K562 (cell line): ENCODE measurements around the gene PFDN4. TPM values are rescaled to one million over a fixed set of nuclear protein-coding genes. Genes with fewer than 3 reads are reported as not detected.

Experiments used
- BHLHE40 ChIP-seq: IDR thresholded peaks from 2 replicates; pipeline ENCODE4 v1.6.1; 2011; ENCODE audit warnings: low read length, improper control_type of control experiment
- CREM ChIP-seq: IDR thresholded peaks from 2 replicates; pipeline ENCODE4 v1.6.1; 2014; ENCODE audit warnings: antibody characterized with exemption, low read depth
- DIDO1 ChIP-seq: fragments of 450-650 bp; IDR thresholded peaks from 2 replicates; pipeline ENCODE4 v1.6.1; 2016; ENCODE audit warnings: low read depth, missing biosample characterization, missing genetic modification characterization
- EWSR1 ChIP-seq: fragments of 450-650 bp; IDR thresholded peaks from 2 replicates; pipeline ENCODE4 v1.6.1; 2018; ENCODE audit warnings: borderline replicate concordance, mild to moderate bottlenecking, low read depth, moderate library complexity; ENCODE audit not compliant: partially characterized antibody
- KDM4B ChIP-seq, 2 experiments: fragments of 450-650 bp in 1 of 2; sonication (generic) in 1 of 2; IDR thresholded peaks; 2 replicates each; pipeline ENCODE4 v1.6.1; 2016 to 2017; ENCODE audit warnings: borderline replicate concordance in 2 of 2, antibody characterized with exemption in 1 of 2, low read depth in 1 of 2, mild to moderate bottlenecking in 1 of 2
- MTA2 ChIP-seq: fragments of 450-650 bp; IDR thresholded peaks from 2 replicates; pipeline ENCODE4 v1.6.1; 2016; ENCODE audit warnings: low read depth
- MYNN ChIP-seq, 2 experiments: sonication (generic); formaldehyde crosslinking in 1 of 2; IDR thresholded peaks; 2 replicates each; pipeline versions ENCODE4 v1.5.0 to v1.6.1; 2016 to 2020; ENCODE audit warnings: antibody characterized with exemption in 1 of 2, missing genetic modification reagents in 1 of 2
- POLR2AphosphoS2 ChIP-seq: IDR thresholded peaks from 2 replicates; pipeline ENCODE4 v1.6.1; 2012; ENCODE audit warnings: low read length, improper control_type of control experiment
- POLR2AphosphoS5 ChIP-seq: IDR thresholded peaks from 2 replicates; pipeline ENCODE4 v1.6.1; 2011; ENCODE audit warnings: mild to moderate bottlenecking, low read depth, low read length, moderate library complexity; ENCODE audit not compliant: control insufficient read depth, insufficient read depth
- POLR2B ChIP-seq: fragments of 450-650 bp; IDR thresholded peaks from 2 replicates; pipeline ENCODE4 v1.6.1; 2018; ENCODE audit warnings: low read depth; ENCODE audit not compliant: partially characterized antibody
- RBM15 ChIP-seq: fragments of 200-400 bp; formaldehyde crosslinking; IDR thresholded peaks from 2 replicates; pipeline ENCODE4 v1.6.1; 2018; ENCODE audit warnings: mild to moderate bottlenecking, low read length, moderate library complexity; ENCODE audit not compliant: insufficient read depth
- RFX7 ChIP-seq: fragments of 250-450 bp; sonication (Bioruptor Pico); IDR thresholded peaks from 2 replicates; pipeline ENCODE4 v1.5.1; 2021; ENCODE audit warnings: mild to moderate bottlenecking
- ZFX ChIP-seq: sonication (generic); formaldehyde crosslinking; IDR thresholded peaks from 2 replicates; pipeline ENCODE4 v1.8.0; 2022; ENCODE audit warnings: mild to moderate bottlenecking, missing genetic modification reagents, moderate library complexity
- ZKSCAN8 ChIP-seq: fragments of 200-800 bp; sonication (Bioruptor generic); IDR thresholded peaks from 2 replicates; pipeline ENCODE4 v1.6.1; 2016; ENCODE audit warnings: missing genetic modification characterization, missing compliant biosample characterization
- ZNF212 ChIP-seq: fragments of 450-650 bp; formaldehyde crosslinking; IDR thresholded peaks from 2 replicates; pipeline ENCODE4 v1.4.0; 2020; ENCODE audit warnings: mild to moderate bottlenecking
- ZNF311 ChIP-seq: fragments of 250-450 bp; sonication (Bioruptor Pico); IDR thresholded peaks from 2 replicates; pipeline ENCODE4 v1.4.0; 2020; ENCODE audit warnings: mild to moderate bottlenecking, moderate library complexity
- ZNF707 ChIP-seq: fragments of 250-450 bp; sonication (Bioruptor Pico); conservative IDR thresholded peaks from 2 replicates; pipeline ENCODE4 v1.8.0; 2022; ENCODE audit warnings: inconsistent platforms, mild to moderate bottlenecking, moderate library complexity
- polyA plus RNA-seq, 8 experiments: library from polyadenylated mRNA; depleted of rRNA in 4 of 8; stranded (reverse) in 5 of 8; unstranded in 3 of 8; fragments of >200 nt; fragmentation: Nextera tagmentation in 2 of 8; fragmentation: Illumina TruSeq in 1 of 8; extraction: Ambion mirVana in 2 of 8; extraction: Trizol in 1 of 8; gene quantifications; 2 replicates each; pipeline versions ENCODE4 v1.2.1 to v1.2.3, GENCODE V29; 2011 to 2014; ENCODE audit warnings: inconsistent platforms in 1 of 8, missing spikeins in 1 of 8
- total RNA-seq, 7 experiments: library from RNA; depleted of rRNA in 6 of 7; stranded (reverse); fragments of >200 nt in 6 of 7; fragmentation: Illumina TruSeq in 2 of 7; extraction: Trizol in 2 of 7; gene quantifications; 2 replicates each; pipeline versions ENCODE4 v1.2.1 to v1.2.3, GENCODE V29; 2011 to 2021; ENCODE audit warnings: low replicate concordance in 1 of 7
- TF ChIP-seq, protein P1 (sequence below): sonication (generic); formaldehyde crosslinking; IDR thresholded peaks from 2 replicates; pipeline ENCODE4 v1.8.0; 2022; ENCODE audit warnings: mild to moderate bottlenecking, missing genetic modification reagents, borderline replicate concordance
- TF ChIP-seq, protein P2 (sequence below): fragments of 250-450 bp; sonication (Bioruptor Pico); IDR thresholded peaks from 2 replicates; pipeline ENCODE4 v1.4.0; 2020; ENCODE audit warnings: mild to moderate bottlenecking, moderate library complexity
- TF ChIP-seq, protein P3 (sequence below): IDR thresholded peaks from 2 replicates; pipeline ENCODE4 v1.6.1; 2014; ENCODE audit warnings: antibody characterized with exemption

PFDN4 gene
- total and polyA plus RNA-seq, 9 of the 15 experiments (the other 6 are each of a cell fraction or from before 2014, with no cell fraction given), result 60.1 to 214 (median 122) TPM

DNA sequence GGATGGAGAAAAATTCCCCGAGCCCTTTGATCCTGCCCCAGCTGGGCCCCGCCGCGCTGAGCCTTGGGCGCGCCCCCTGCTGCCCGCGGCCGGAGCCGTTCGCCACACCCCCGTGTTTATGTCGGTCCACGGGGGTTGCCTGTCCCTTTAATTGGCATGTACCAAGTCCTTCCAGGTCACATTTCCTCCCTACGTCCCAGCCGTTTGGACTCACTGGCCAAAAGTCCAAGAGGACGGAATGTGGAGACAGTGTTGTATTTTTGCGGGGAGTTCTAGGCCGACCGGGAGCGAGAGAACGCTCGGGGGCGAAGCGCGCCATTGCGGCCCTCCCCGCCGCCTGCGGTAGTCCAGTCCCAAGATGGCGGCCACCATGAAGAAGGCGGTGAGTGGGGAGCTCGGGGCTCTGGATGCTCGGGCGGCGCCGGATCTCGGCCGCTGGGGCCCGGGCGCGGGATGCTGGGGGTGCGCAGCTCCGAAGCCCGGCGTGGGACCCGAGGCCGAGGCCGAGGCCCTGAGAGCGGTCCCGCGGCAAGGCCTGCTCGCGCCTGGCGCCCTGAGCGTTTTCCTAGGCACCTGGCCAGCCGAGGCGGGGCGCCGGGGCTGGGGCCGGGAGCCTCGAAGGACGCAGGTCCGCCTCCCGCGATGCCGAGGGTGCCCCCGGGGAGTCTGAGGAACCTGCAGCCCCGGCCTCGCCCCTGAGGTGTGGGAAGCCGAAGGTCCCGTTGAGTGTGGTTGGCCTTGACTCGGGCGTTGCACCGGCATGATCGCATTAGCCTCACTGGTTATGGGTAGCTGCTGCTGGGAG, at the start of gene PFDN4 (continued):
- TF ChIP-seq ZFX (CRISPR knock-in tag) (peak; percentile 84), RFX7 (CRISPR knock-in tag) (no peak), ZNF311 (no peak), EWSR1 (peak; percentile 60), KDM4B (IDR thresholded peaks at IDR 0.05; ENCODE audit: borderline replicate concordance in 2 of 2, low read depth in 1 of 2) (no peak), RBM15 (no peak), MTA2 (no peak), POLR2B (no peak), POLR2AphosphoS5 (0 out of 2 replicates have a peak, but pooled peaks have one; percentile 44), ZNF707 (CRISPR knock-in tag) (no peak), POLR2AphosphoS2 (no peak), ZNF212 (CRISPR knock-in tag) (no peak), ZKSCAN8 (no peak), CREM (peak; percentile 59), BHLHE40 (peak; percentile 95), MYNN (IDR thresholded peaks at IDR 0.05) (no peak), MYNN (CRISPR knock-in tag; IDR thresholded peaks at IDR 0.05) (no peak), DIDO1 (tag) (peak; percentile 83)
- TF ChIP-seq, protein P1, sequence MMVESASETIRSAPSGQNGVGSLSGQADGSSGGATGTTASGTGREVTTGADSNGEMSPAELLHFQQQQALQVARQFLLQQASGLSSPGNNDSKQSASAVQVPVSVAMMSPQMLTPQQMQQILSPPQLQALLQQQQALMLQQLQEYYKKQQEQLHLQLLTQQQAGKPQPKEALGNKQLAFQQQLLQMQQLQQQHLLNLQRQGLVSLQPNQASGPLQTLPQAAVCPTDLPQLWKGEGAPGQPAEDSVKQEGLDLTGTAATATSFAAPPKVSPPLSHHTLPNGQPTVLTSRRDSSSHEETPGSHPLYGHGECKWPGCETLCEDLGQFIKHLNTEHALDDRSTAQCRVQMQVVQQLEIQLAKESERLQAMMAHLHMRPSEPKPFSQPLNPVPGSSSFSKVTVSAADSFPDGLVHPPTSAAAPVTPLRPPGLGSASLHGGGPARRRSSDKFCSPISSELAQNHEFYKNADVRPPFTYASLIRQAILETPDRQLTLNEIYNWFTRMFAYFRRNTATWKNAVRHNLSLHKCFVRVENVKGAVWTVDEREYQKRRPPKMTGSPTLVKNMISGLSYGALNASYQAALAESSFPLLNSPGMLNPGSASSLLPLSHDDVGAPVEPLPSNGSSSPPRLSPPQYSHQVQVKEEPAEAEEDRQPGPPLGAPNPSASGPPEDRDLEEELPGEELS (CRISPR knock-in tag), result peak; percentile 84; the same call in 1 of the 2 replicates
- TF ChIP-seq, protein P2, sequence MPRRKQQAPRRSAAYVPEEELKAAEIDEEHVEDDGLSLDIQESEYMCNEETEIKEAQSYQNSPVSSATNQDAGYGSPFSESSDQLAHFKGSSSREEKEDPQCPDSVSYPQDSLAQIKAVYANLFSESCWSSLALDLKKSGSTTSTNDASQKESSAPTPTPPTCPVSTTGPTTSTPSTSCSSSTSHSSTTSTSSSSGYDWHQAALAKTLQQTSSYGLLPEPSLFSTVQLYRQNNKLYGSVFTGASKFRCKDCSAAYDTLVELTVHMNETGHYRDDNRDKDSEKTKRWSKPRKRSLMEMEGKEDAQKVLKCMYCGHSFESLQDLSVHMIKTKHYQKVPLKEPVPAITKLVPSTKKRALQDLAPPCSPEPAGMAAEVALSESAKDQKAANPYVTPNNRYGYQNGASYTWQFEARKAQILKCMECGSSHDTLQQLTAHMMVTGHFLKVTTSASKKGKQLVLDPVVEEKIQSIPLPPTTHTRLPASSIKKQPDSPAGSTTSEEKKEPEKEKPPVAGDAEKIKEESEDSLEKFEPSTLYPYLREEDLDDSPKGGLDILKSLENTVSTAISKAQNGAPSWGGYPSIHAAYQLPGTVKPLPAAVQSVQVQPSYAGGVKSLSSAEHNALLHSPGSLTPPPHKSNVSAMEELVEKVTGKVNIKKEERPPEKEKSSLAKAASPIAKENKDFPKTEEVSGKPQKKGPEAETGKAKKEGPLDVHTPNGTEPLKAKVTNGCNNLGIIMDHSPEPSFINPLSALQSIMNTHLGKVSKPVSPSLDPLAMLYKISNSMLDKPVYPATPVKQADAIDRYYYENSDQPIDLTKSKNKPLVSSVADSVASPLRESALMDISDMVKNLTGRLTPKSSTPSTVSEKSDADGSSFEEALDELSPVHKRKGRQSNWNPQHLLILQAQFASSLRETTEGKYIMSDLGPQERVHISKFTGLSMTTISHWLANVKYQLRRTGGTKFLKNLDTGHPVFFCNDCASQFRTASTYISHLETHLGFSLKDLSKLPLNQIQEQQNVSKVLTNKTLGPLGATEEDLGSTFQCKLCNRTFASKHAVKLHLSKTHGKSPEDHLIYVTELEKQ (CRISPR knock-in tag), result no peak
- TF ChIP-seq, protein P3, sequence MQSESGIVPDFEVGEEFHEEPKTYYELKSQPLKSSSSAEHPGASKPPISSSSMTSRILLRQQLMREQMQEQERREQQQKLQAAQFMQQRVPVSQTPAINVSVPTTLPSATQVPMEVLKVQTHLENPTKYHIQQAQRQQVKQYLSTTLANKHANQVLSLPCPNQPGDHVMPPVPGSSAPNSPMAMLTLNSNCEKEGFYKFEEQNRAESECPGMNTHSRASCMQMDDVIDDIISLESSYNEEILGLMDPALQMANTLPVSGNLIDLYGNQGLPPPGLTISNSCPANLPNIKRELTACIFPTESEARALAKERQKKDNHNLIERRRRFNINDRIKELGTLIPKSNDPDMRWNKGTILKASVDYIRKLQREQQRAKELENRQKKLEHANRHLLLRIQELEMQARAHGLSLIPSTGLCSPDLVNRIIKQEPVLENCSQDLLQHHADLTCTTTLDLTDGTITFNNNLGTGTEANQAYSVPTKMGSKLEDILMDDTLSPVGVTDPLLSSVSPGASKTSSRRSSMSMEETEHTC, result no peak
